ENCODE data around the gene CELF2. TPM values are rescaled to one million over a fixed set of nuclear protein-coding genes. Genes with fewer than 3 reads are reported as not detected.
A peak's percentile ranks its signal among the peaks of the same experiment; 100 is the strongest.

CELF2 gene
- total and polyA plus RNA-seq, 8 donors, result 58.0 to 107 (median 65.9) TPM

DNA sequence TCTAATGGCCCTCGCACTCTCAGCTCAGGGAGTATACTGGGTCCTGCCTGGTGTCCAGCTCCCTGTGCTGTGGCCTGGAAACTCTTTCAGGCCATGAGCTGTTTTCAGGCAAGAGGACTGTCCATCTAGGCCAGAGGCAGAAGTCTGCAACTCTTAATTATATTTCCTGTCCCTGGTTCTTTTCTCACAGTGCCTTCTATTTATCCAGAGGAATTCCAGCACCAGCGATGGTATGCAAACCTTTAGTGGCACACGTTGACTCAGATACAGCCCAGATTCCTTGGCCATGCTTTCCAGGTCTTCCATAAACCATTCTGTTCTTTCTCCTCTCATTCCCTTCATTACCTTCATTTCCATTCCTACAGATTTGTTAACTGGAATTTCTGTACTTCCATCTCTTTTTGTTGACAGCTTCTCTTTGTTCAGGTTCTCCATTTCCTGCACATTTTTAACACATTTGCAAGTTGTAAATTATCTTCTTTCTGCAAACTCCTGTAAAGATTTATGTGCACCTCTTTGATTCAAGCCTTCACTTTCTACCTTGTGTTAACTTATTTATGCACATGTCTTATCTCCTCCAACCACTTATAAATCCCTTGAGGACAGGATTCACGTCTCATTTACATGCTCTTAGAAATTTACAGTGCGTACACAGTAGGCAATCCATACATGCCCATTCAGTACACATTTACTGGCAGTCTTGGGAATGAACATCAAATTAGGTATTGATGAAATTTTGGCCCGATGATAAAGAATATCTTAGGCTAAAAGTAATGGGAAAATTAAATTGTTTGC, 172.1 kb downstream of the CELF2 start:
- H3K27ac ChIP-seq, result no peak overlapping the region
- H3K36me3 ChIP-seq, result peaks cover 0 to 17% of the 10 kb centered on the region in 2 donors
- peaks cover 0 to 7% of the 10 kb centered on the region in 2 donors for H3K9me3 ChIP-seq
- DNase-seq, result no peak
- peaks cover 0 to 68% of the 10 kb centered on the region in 2 donors for H3K4me1 ChIP-seq
- ATAC-seq, result no peak
- no peak for TF ChIP-seq CTCF (IDR thresholded peaks at IDR 0.05)
- intact Hi-C loops (cut with DNase I), result no loop called here
- no peaks in the 10 kb centered on the region for H3K27me3 ChIP-seq
- H3K4me3 ChIP-seq, result no peak overlapping the region

DNA sequence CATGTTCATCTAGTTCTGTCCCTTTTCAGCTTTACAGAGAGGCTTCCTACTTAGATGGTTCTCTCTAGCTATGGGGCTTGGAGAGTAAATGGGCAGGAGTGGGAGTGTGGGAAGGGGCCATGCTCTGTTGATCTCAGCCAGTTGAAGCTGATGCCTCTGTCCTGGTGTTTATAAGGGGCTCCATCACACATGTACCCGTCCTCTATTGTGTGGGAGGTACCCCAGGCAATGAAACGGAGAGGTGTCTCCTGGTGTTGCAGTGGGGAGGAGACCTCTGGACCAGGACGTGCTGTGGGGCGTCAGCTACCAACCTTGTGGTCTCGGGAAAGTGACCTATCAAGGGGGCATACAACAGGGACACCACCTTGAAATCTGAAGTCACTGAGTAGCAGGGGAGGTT, 173.5 kb downstream of the CELF2 start:
- peaks cover 0 to 77% of the 10 kb centered on the region in 2 donors for H3K4me1 ChIP-seq
- intact Hi-C loops (cut with DNase I), result no loop called here
- no peak for ATAC-seq
- H3K9me3 ChIP-seq, result no peaks in the 10 kb centered on the region
- no peak overlapping the region for H3K27ac ChIP-seq
- TF ChIP-seq CTCF (IDR thresholded peaks at IDR 0.05), result no peak
- H3K36me3 ChIP-seq, result peaks cover 0 to 10% of the 10 kb centered on the region in 2 donors
- H3K4me3 ChIP-seq, result no peak overlapping the region
- no peak for DNase-seq
- H3K27me3 ChIP-seq, result no peaks in the 10 kb centered on the region

DNA sequence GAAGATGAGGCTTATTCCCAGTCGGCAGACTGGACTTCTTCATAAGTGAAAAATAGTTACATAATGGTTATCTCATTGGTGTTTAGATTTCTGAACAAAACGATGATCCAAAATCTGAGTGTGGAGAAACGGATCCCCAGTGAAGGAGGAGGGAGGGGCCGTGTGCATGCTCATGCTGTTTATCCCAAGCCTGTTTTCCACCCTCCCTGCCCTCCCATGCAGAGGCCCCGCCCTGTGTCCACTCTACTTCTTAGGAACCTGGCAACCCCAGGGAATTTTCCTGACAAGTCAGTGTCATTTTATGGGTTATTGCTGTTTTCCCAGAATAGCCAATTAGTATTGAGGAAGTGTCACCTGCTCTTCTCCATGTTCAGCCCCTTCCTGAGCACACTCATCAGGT, 174.0 kb downstream of the CELF2 start:
- Histone ChIP-seq H3K4me1 (peaks cover 0 to 77% of the 10 kb centered on the region in 2 donors), H3K9me3 (no peaks in the 10 kb centered on the region), H3K27me3 (no peaks in the 10 kb centered on the region), H3K4me3 (no peak overlapping the region), H3K27ac (no peak overlapping the region), H3K36me3 (peaks cover 0 to 10% of the 10 kb centered on the region in 2 donors)
- peak; percentile 26 for ATAC-seq
- intact Hi-C loops (cut with DNase I), result no loop called here
- DNase-seq, result no peak
- no peak for TF ChIP-seq CTCF (IDR thresholded peaks at IDR 0.05)

- DNase-seq, result peak in 1 of 4 donors; percentile 73
- H3K4me3 ChIP-seq, result no peak overlapping the region
- H3K36me3 ChIP-seq, result peaks cover 0 to 10% of the 10 kb centered on the region in 2 donors
- H3K9me3 ChIP-seq, result no peaks in the 10 kb centered on the region
- TF ChIP-seq CTCF (IDR thresholded peaks at IDR 0.05), result no peak
- peak overlapping the region in 1 of 2 donors; percentile 35 for H3K27ac ChIP-seq
- ATAC-seq, result peak; percentile 61
- peaks cover 1 to 80% of the 10 kb centered on the region in 2 donors for H3K4me1 ChIP-seq
- intact Hi-C loops (cut with DNase I), result no loop called here
- no peaks in the 10 kb centered on the region for H3K27me3 ChIP-seq
These were observed 174.8 kb downstream of the CELF2 start for GRCh38 chr10:11192304-11193000.

GRCh38 chr10:11193001-11193551, 175.4 kb downstream of the CELF2 start:
- no peak overlapping the region for H3K4me3 ChIP-seq
- peak overlapping the region in 1 of 2 donors; percentile 35 for H3K27ac ChIP-seq

More at GRCh38 chr10:11193001-11193551, 175.4 kb downstream of the CELF2 start:
- DNase-seq (no peak), ATAC-seq (no peak)
- peaks cover 0 to 10% of the 10 kb centered on the region in 2 donors for H3K36me3 ChIP-seq
- intact Hi-C loops (cut with DNase I), result no loop called here
- peaks cover 6 to 84% of the 10 kb centered on the region in 2 donors for H3K4me1 ChIP-seq
- no peaks in the 10 kb centered on the region for H3K9me3 ChIP-seq
- H3K27me3 ChIP-seq, result no peaks in the 10 kb centered on the region
- TF ChIP-seq CTCF (IDR thresholded peaks at IDR 0.05), result no peak

All from left lung (tissue), 10 donors.